K562 (cell line): ENCODE measurements around the gene DMWD. TPM values are rescaled to one million over a fixed set of nuclear protein-coding genes. Genes with fewer than 3 reads are reported as not detected.
A peak's percentile ranks its signal among the peaks of the same experiment; 100 is the strongest.

Experiments used
- ATF1 ChIP-seq, 2 experiments: fragments of 450-650 bp in 1 of 2; IDR thresholded peaks; 2 replicates each; pipeline ENCODE4 v1.6.1; 2016; ENCODE audit warnings: missing compliant biosample characterization in 1 of 2, missing genetic modification characterization in 1 of 2
- ATF7 ChIP-seq: fragments of 450-650 bp; IDR thresholded peaks from 2 replicates; pipeline ENCODE4 v1.7.1; 2014; ENCODE audit warnings: mild to moderate bottlenecking, moderate library complexity
- C11orf30 ChIP-seq: fragments of 450-650 bp; IDR thresholded peaks from 2 replicates; pipeline ENCODE4 v1.6.1; 2016; ENCODE audit warnings: low read depth, mild to moderate bottlenecking
- FIP1L1 ChIP-seq: fragments of 200-400 bp; formaldehyde crosslinking; IDR thresholded peaks from 2 replicates; pipeline ENCODE4 v1.6.1; 2018; ENCODE audit warnings: mild to moderate bottlenecking, low read depth, low read length; ENCODE audit not compliant: poor library complexity, severe bottlenecking
- FOXK2 ChIP-seq, 2 experiments: fragments of 450-650 bp; IDR thresholded peaks in 1 of 2; conservative IDR thresholded peaks in 1 of 2; 2 replicates each; pipeline ENCODE4 v1.6.1; 2016; ENCODE audit warnings: low read depth in 2 of 2, mild to moderate bottlenecking in 1 of 2
- KDM2B ChIP-seq: fragments of 250-450 bp; sonication (Bioruptor Pico); IDR thresholded peaks from 2 replicates; pipeline ENCODE4 v1.8.0; 2021; ENCODE audit warnings: mild to moderate bottlenecking, moderate library complexity
- L3MBTL2 ChIP-seq: fragments of 450-650 bp; IDR thresholded peaks from 2 replicates; pipeline ENCODE4 v1.6.1; 2016; ENCODE audit warnings: mild to moderate bottlenecking, moderate library complexity
- NR2C2 ChIP-seq, 2 experiments: fragments of 200-800 bp in 1 of 2; sonication (Bioruptor generic) in 1 of 2; sonication (generic) in 1 of 2; formaldehyde crosslinking in 1 of 2; IDR thresholded peaks; 2 replicates each; pipeline versions ENCODE4 v1.6.1 to v1.8.0; 2016 to 2022; ENCODE audit warnings: mild to moderate bottlenecking in 1 of 2, missing compliant biosample characterization in 1 of 2, missing genetic modification characterization in 1 of 2, missing genetic modification reagents in 1 of 2
- NRF1 ChIP-seq, 2 experiments: fragments of 450-650 bp; IDR thresholded peaks in 1 of 2; conservative IDR thresholded peaks in 1 of 2; 2 replicates each; pipeline ENCODE4 v1.6.1; 2014; ENCODE audit warnings: mild to moderate bottlenecking in 2 of 2
- RBM25 ChIP-seq: fragments of 200-400 bp; formaldehyde crosslinking; IDR thresholded peaks from 2 replicates; pipeline ENCODE4 v1.6.1; 2018; ENCODE audit warnings: low read length, low read depth, moderate library complexity; ENCODE audit not compliant: severe bottlenecking
- SREBF2 ChIP-seq: sonication (generic); formaldehyde crosslinking; IDR thresholded peaks from 2 replicates; pipeline ENCODE4 v1.4.0; 2020; ENCODE audit warnings: mild to moderate bottlenecking, missing genetic modification reagents
- ZNF431 ChIP-seq: sonication (generic); formaldehyde crosslinking; IDR thresholded peaks from 2 replicates; pipeline ENCODE4 v1.8.0; 2022; ENCODE audit warnings: mild to moderate bottlenecking, missing genetic modification reagents
- ZNF76 ChIP-seq: fragments of 250-450 bp; sonication (Bioruptor Pico); IDR thresholded peaks from 2 replicates; pipeline ENCODE4 v1.4.0; 2020; ENCODE audit warnings: mild to moderate bottlenecking, moderate library complexity, borderline replicate concordance
- polyA plus RNA-seq, 8 experiments: library from polyadenylated mRNA; depleted of rRNA in 4 of 8; stranded (reverse) in 5 of 8; unstranded in 3 of 8; fragments of >200 nt; fragmentation: Nextera tagmentation in 2 of 8; fragmentation: Illumina TruSeq in 1 of 8; extraction: Ambion mirVana in 2 of 8; extraction: Trizol in 1 of 8; gene quantifications; 2 replicates each; pipeline versions ENCODE4 v1.2.1 to v1.2.3, GENCODE V29; 2011 to 2014; ENCODE audit warnings: inconsistent platforms in 1 of 8, missing spikeins in 1 of 8
- total RNA-seq, 7 experiments: library from RNA; depleted of rRNA in 6 of 7; stranded (reverse); fragments of >200 nt in 6 of 7; fragmentation: Illumina TruSeq in 2 of 7; extraction: Trizol in 2 of 7; gene quantifications; 2 replicates each; pipeline versions ENCODE4 v1.2.1 to v1.2.3, GENCODE V29; 2011 to 2021; ENCODE audit warnings: low replicate concordance in 1 of 7
- TF ChIP-seq, protein P1 (sequence below): fragments of 450-650 bp; IDR thresholded peaks from 2 replicates; pipeline ENCODE4 v1.7.0; 2016; ENCODE audit warnings: borderline replicate concordance
- TF ChIP-seq, protein P2 (sequence below): fragments of 250-450 bp; sonication (Bioruptor Pico); IDR thresholded peaks from 2 replicates; pipeline ENCODE4 v1.9.0; 2021; ENCODE audit warnings: mild to moderate bottlenecking, inconsistent platforms

The DMWD gene
- total and polyA plus RNA-seq, 9 of the 15 experiments (the other 6 are each of a cell fraction or from before 2014, with no cell fraction given) = 4.7 to 54.6 (median 19.0) TPM

DNA sequence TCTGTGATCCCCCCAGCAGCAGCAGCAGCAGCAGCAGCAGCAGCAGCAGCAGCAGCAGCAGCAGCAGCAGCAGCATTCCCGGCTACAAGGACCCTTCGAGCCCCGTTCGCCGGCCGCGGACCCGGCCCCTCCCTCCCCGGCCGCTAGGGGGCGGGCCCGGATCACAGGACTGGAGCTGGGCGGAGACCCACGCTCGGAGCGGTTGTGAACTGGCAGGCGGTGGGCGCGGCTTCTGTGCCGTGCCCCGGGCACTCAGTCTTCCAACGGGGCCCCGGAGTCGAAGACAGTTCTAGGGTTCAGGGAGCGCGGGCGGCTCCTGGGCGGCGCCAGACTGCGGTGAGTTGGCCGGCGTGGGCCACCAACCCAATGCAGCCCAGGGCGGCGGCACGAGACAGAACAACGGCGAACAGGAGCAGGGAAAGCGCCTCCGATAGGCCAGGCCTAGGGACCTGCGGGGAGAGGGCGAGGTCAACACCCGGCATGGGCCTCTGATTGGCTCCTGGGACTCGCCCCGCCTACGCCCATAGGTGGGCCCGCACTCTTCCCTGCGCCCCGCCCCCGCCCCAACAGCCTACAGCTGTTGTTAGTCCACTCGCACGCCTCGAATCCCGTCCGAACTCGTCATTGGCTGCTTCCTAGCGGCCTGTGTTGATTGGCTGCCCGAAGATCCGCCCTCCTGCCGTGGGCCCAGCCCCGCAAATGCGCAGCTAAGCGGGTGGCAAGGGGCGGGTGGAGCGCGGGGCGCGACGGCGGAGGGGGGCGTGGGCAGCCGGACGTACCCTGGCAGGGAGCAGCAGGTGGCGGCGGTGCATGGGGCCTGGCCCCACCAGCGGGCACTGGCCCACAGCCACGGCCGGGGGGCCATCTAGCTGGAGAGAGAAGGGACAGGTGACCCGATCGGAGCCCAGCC lies 22.2 kb downstream of the DMWD start (continued):
- TF ChIP-seq, protein P1, sequence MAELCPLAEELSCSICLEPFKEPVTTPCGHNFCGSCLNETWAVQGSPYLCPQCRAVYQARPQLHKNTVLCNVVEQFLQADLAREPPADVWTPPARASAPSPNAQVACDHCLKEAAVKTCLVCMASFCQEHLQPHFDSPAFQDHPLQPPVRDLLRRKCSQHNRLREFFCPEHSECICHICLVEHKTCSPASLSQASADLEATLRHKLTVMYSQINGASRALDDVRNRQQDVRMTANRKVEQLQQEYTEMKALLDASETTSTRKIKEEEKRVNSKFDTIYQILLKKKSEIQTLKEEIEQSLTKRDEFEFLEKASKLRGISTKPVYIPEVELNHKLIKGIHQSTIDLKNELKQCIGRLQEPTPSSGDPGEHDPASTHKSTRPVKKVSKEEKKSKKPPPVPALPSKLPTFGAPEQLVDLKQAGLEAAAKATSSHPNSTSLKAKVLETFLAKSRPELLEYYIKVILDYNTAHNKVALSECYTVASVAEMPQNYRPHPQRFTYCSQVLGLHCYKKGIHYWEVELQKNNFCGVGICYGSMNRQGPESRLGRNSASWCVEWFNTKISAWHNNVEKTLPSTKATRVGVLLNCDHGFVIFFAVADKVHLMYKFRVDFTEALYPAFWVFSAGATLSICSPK = no peak
- TF ChIP-seq FOXK2 (conservative IDR thresholded peaks at IDR 0.05 in 1 of 2, IDR thresholded peaks at IDR 0.05 in 1 of 2; ENCODE audit: low read depth in 2 of 2) (peak; percentile 96 to 97), L3MBTL2 (peak; percentile 96), KDM2B (CRISPR knock-in tag) (peak; percentile 68; the same call in 1 of the 2 replicates), ZNF431 (CRISPR knock-in tag) (peak; percentile 23; the same call in 1 of the 2 replicates), NRF1 (conservative IDR thresholded peaks at IDR 0.05 in 1 of 2, IDR thresholded peaks at IDR 0.05 in 1 of 2) (peak; percentile 87 to 89), ATF7 (peak; percentile 81), RBM25 (peak; percentile 74), NR2C2 (CRISPR knock-in tag; IDR thresholded peaks at IDR 0.05) (peak; percentile 49; the same call in 1 of the 2 replicates), NR2C2 (tag; IDR thresholded peaks at IDR 0.05) (peak; percentile 89), ZNF76 (CRISPR knock-in tag) (peak; percentile 25; the same call in 1 of the 2 replicates), C11orf30 (peak; percentile 40), FIP1L1 (peak; percentile 72), SREBF2 (CRISPR knock-in tag) (no peak), ATF1 (CRISPR knock-in tag; IDR thresholded peaks at IDR 0.05) (no peak), ATF1 (tag; IDR thresholded peaks at IDR 0.05) (peak; percentile 82)
- TF ChIP-seq, protein P2, sequence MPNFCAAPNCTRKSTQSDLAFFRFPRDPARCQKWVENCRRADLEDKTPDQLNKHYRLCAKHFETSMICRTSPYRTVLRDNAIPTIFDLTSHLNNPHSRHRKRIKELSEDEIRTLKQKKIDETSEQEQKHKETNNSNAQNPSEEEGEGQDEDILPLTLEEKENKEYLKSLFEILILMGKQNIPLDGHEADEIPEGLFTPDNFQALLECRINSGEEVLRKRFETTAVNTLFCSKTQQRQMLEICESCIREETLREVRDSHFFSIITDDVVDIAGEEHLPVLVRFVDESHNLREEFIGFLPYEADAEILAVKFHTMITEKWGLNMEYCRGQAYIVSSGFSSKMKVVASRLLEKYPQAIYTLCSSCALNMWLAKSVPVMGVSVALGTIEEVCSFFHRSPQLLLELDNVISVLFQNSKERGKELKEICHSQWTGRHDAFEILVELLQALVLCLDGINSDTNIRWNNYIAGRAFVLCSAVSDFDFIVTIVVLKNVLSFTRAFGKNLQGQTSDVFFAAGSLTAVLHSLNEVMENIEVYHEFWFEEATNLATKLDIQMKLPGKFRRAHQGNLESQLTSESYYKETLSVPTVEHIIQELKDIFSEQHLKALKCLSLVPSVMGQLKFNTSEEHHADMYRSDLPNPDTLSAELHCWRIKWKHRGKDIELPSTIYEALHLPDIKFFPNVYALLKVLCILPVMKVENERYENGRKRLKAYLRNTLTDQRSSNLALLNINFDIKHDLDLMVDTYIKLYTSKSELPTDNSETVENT (CRISPR knock-in tag) = 0 out of 2 replicates have a peak, but pooled peaks have one; percentile 50
